ENCODE data around the gene DLD.
"Not testable (repeated sequence)": the region's sequence is repeated elsewhere in the genome, so short reads cannot be mapped to it uniquely, and the experiment has no call there.

The DLD gene

DNA sequence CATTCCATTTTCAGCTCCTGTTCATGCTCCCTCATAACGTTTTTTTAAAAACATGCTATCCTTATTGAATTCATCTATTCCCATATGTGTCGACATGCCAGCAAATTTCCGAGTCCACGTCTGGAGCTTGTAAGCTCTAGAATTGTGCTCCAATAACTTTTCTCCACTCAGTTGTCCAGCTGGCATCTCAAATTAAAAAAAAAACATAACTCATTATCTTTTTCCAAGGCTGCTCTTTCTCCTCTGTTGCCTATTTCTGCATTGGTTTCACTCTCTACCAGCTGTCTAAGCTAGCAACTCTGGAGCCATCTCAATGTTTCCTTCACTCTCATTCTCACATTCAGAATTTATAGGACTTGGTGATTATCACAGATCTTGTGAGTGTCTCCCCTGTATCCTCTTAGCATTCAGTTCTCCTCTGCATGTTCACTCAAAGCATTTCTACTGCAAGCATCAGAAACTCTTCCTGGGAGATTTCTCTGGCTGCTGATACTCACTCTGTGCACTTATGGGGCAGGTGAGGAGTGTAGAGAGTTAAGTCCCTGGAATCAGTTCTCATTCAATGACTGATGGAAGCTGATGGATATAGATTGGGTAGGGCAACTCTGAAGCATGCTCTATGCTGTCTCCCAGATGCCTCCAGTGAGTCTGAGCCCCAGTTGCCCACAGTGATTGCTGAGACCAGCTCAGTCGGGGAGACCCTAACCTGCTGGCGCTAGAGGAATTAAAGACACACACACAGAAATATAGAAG lies 6.7 kb upstream of the DLD start:
- TF ChIP-seq, protein P1, sequence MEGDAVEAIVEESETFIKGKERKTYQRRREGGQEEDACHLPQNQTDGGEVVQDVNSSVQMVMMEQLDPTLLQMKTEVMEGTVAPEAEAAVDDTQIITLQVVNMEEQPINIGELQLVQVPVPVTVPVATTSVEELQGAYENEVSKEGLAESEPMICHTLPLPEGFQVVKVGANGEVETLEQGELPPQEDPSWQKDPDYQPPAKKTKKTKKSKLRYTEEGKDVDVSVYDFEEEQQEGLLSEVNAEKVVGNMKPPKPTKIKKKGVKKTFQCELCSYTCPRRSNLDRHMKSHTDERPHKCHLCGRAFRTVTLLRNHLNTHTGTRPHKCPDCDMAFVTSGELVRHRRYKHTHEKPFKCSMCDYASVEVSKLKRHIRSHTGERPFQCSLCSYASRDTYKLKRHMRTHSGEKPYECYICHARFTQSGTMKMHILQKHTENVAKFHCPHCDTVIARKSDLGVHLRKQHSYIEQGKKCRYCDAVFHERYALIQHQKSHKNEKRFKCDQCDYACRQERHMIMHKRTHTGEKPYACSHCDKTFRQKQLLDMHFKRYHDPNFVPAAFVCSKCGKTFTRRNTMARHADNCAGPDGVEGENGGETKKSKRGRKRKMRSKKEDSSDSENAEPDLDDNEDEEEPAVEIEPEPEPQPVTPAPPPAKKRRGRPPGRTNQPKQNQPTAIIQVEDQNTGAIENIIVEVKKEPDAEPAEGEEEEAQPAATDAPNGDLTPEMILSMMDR (conservative IDR thresholded peaks at IDR 0.05; ENCODE audit: low read depth, low read length) = no peak
- no peak for DNase-seq (ENCODE audit: low read depth)
- H3K4me3 ChIP-seq (ENCODE audit: low read length) = no peak overlapping the region

DNA sequence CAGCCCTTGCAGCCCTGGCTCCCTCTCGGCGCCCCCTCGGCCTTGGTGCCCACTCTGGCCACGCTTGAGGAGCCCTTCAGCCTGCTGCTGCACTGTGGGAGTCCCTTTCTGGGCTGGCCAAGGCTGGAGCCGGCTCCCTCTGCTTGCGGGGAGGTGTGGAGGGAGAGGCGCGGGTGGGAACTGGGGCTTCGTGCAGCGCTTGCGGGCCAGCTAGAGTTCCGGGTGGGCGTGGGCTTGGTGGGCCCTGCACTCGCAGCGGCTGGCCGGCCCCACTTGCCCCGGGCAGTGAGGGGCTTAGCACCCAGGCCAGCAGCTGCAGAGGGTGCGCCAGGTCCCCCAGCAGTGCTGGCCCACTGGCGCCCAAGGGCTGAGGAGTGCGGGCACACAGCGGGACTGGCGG lies 3.2 kb upstream of the DLD start:
- not testable (repeated sequence) for H3K4me3 ChIP-seq (ENCODE audit: low read length); DNase-seq (ENCODE audit: low read depth)

- no peak for DNase-seq (ENCODE audit: low read depth)
- H3K4me3 ChIP-seq (ENCODE audit: low read length) = no peak overlapping the region
- TF ChIP-seq, protein P1 (conservative IDR thresholded peaks at IDR 0.05; ENCODE audit: low read depth, low read length) = no peak
These were observed 991 bp upstream of the DLD start for GRCh38 chr7:107889992-107890391.

GRCh38 chr7:107890493-107890961 lies 456 bp upstream of the DLD start:
- H3K4me3 ChIP-seq (ENCODE audit: low read length) = peak overlapping the region; percentile 85
- TF ChIP-seq, protein P1 (conservative IDR thresholded peaks at IDR 0.05; ENCODE audit: low read depth, low read length) = no peak
- DNase-seq (ENCODE audit: low read depth) = no peak

GRCh38 chr7:107891636-107892366 lies 818 bp downstream of the DLD start:
- TF ChIP-seq, protein P1 (conservative IDR thresholded peaks at IDR 0.05; ENCODE audit: low read depth, low read length) = no peak
- DNase-seq (ENCODE audit: low read depth) = peak; percentile 15
- H3K4me3 ChIP-seq (ENCODE audit: low read length) = peak overlapping the region; percentile 85

DNA sequence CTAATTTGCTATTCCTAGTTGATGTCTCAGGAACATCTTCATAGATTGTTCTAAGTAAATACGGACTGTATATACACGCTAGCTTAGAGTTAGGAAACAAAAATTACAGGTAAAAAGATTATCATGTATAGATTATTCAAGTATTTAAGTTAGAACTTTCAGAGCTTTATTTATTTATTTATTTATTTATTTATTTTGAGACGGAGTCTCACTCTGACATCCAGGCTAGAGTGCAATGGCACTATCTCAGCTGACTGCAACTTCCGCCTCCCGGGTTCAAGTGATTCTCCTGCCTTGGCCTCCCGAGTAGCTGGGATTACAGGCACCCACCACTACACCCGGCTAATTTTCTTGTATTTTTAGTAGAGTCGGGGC lies 1.4 kb downstream of the DLD start:
- DNase-seq (ENCODE audit: low read depth) = not testable (repeated sequence)
- peak overlapping the region; percentile 85 for H3K4me3 ChIP-seq (ENCODE audit: low read length)

- no peak overlapping the region for H3K4me3 ChIP-seq (ENCODE audit: low read length)
- no peak for DNase-seq (ENCODE audit: low read depth)
- TF ChIP-seq, protein P1 (conservative IDR thresholded peaks at IDR 0.05; ENCODE audit: low read depth, low read length) = no peak
These were observed 8.1 kb downstream of the DLD start for GRCh38 chr7:107898997-107899594.
